H1 (cell line): ENCODE results near the gene GLCE. TPM values are rescaled to one million over a fixed set of nuclear protein-coding genes. Genes with fewer than 3 reads are reported as not detected.

ENCODE experiments used
- CTCF ChIA-PET: fragments of 300-600 bp; sonication (Branson Sonifier 250); formaldehyde crosslinking; loops from one replicate; lab custom pipeline; 2021; ENCODE audit not compliant: partially characterized antibody; lab: Charles Lee
- POLR2A ChIA-PET: fragments of 300-600 bp; sonication (Branson Sonifier 250); formaldehyde crosslinking; loops from one replicate; lab custom pipeline; 2021; ENCODE audit warnings: inconsistent platforms; ENCODE audit not compliant: partially characterized antibody; lab: Charles Lee
- DNase-seq, 2 experiments: peaks; one replicate each; pipeline versions ENCODE4 v3.0.0 to v3.0.0-alpha.2; 2010 to 2022; ENCODE audit warnings: low spot score in 2 of 2, low read depth in 1 of 2, mixed read lengths in 1 of 2
- FAIRE-seq: peaks from 2 replicates; lab custom pipeline; 2011; peaks lifted over from hg19 to GRCh38; lab: Jason Lieb, UNC
- H2AFZ ChIP-seq: 2 replicates; pipeline ENCODE4 v1.8.1; 2012; ENCODE audit warnings: low read length, inconsistent platforms
- H2AK5ac ChIP-seq: 2 replicates; pipeline ENCODE4 v1.6.1; 2013; ENCODE audit warnings: low read depth, low read length
- H2BK120ac ChIP-seq: replicated peaks from 2 replicates; pipeline ENCODE3; 2013; ENCODE audit warnings: low read depth, low read length, inconsistent platforms
- H2BK12ac ChIP-seq: 2 replicates; pipeline ENCODE4 v1.6.1; 2013; ENCODE audit warnings: low read depth, low read length
- H2BK15ac ChIP-seq: 2 replicates; pipeline ENCODE4 v1.6.1; 2013; ENCODE audit warnings: low read length
- H2BK20ac ChIP-seq: 2 replicates; pipeline ENCODE4 v1.6.1; 2013; ENCODE audit warnings: low read length
- H2BK5ac ChIP-seq: 2 replicates; pipeline ENCODE4 v1.6.1; 2013; ENCODE audit warnings: low read depth, low read length
- H3K14ac ChIP-seq: 2 replicates; pipeline ENCODE4 v1.6.1; 2013; ENCODE audit warnings: inconsistent platforms; ENCODE audit not compliant: insufficient read length
- H3K18ac ChIP-seq: 2 replicates; pipeline ENCODE4 v1.6.1; 2013; ENCODE audit warnings: low read length; ENCODE audit errors: extremely low read depth
- H3K23ac ChIP-seq: 2 replicates; pipeline ENCODE4 v1.6.1; 2013; ENCODE audit warnings: inconsistent platforms; ENCODE audit not compliant: insufficient read length
- H3K23me2 ChIP-seq: 2 replicates; pipeline ENCODE4 v1.6.1; 2013; ENCODE audit warnings: low read depth, low read length
- H3K27ac ChIP-seq: 2 replicates; pipeline ENCODE4 v1.6.1; 2011; ENCODE audit warnings: low read depth, low read length, inconsistent platforms
- H3K27me3 ChIP-seq, 4 experiments: replicated peaks in 1 of 4; 1 replicate in 1 of 4; 2 replicates in 3 of 4; pipeline versions ENCODE4 v1.6.1 to v1.8.1; 2011 to 2013; ENCODE audit warnings: low read length in 3 of 4, mild to moderate bottlenecking in 3 of 4, inconsistent platforms in 2 of 4, mixed read lengths in 2 of 4, moderate library complexity in 1 of 4; ENCODE audit not compliant: control insufficient read depth in 3 of 4, insufficient read depth in 3 of 4; ENCODE audit errors: extremely low read depth in 1 of 4
- H3K36me3 ChIP-seq, 4 experiments: 2 replicates each; pipeline versions ENCODE4 v1.6.1 to v1.8.1; 2011 to 2013; ENCODE audit warnings: mild to moderate bottlenecking in 4 of 4, low read length in 3 of 4, moderate library complexity in 2 of 4, control low read depth in 1 of 4, inconsistent platforms in 1 of 4; ENCODE audit not compliant: insufficient read depth in 4 of 4, control insufficient read depth in 2 of 4
- H3K4ac ChIP-seq: replicated peaks from 2 replicates; pipeline ENCODE3; 2013; ENCODE audit warnings: low read length, low read depth, mixed read lengths, inconsistent platforms; ENCODE audit not compliant: insufficient read length
- H3K4me1 ChIP-seq, 4 experiments: replicated peaks in 1 of 4; 1 replicate in 1 of 4; 2 replicates in 3 of 4; pipeline versions ENCODE4 v1.6.1 to v1.8.1; 2011 to 2013; ENCODE audit warnings: low read length in 3 of 4, inconsistent platforms in 2 of 4, mixed read lengths in 1 of 4; ENCODE audit not compliant: insufficient read depth in 4 of 4, control insufficient read depth in 3 of 4
- H3K4me2 ChIP-seq, 2 experiments: 2 replicates each; pipeline versions ENCODE4 v1.6.1 to v1.8.1; 2011 to 2013; ENCODE audit warnings: low read depth in 2 of 2, low read length in 2 of 2, control low read depth in 1 of 2, inconsistent platforms in 1 of 2, mild to moderate bottlenecking in 1 of 2; ENCODE audit not compliant: insufficient read depth in 1 of 2
- H3K4me3 ChIP-seq, 4 experiments: fragments of 200-600, 300-600 bp in 1 of 4; sonication (generic), shearing (Covaris generic), sonication (Bioruptor Twin) in 1 of 4; 2 replicates each; pipeline versions ENCODE4 v1.5.1 to v1.8.1; 2011 to 2016; ENCODE audit warnings: low read length in 4 of 4, low read depth in 3 of 4, control low read depth in 2 of 4, inconsistent platforms in 2 of 4, mild to moderate bottlenecking in 2 of 4, mixed read lengths in 1 of 4, moderate library complexity in 1 of 4; ENCODE audit not compliant: insufficient read depth in 2 of 4; ENCODE audit errors: extremely low read depth in 1 of 4
- H3K56ac ChIP-seq: replicated peaks from 2 replicates; pipeline ENCODE3; 2013; ENCODE audit warnings: low read depth, mild to moderate bottlenecking, mixed read lengths, low read length, inconsistent platforms; ENCODE audit not compliant: insufficient read length
- H3K79me1 ChIP-seq: 2 replicates; pipeline ENCODE4 v1.6.1; 2013; ENCODE audit warnings: low read depth, low read length, control low read depth
- H3K79me2 ChIP-seq, 2 experiments: 2 replicates each; pipeline versions ENCODE4 v1.6.1 to v1.8.1; 2012 to 2013; ENCODE audit warnings: low read length in 2 of 2, mild to moderate bottlenecking in 2 of 2, inconsistent platforms in 1 of 2; ENCODE audit not compliant: insufficient read depth in 2 of 2, control insufficient read depth in 1 of 2
- H3K9ac ChIP-seq, 4 experiments: replicated peaks in 1 of 4; 1 replicate in 1 of 4; 2 replicates in 3 of 4; pipeline versions ENCODE4 v1.6.1 to v1.8.1; 2011 to 2013; ENCODE audit warnings: low read depth in 3 of 4, low read length in 3 of 4, control low read depth in 2 of 4, mild to moderate bottlenecking in 2 of 4, moderate library complexity in 2 of 4, inconsistent platforms in 1 of 4; ENCODE audit errors: extremely low read depth in 1 of 4
- H3K9me3 ChIP-seq, 2 experiments: 2 replicates each; pipeline versions ENCODE4 v1.6.1 to v1.8.1; 2012 to 2013; ENCODE audit warnings: mild to moderate bottlenecking in 2 of 2, moderate library complexity in 2 of 2, control low read depth in 1 of 2, inconsistent platforms in 1 of 2, low read depth in 1 of 2, low read length in 1 of 2, mixed read lengths in 1 of 2; ENCODE audit not compliant: insufficient read depth in 2 of 2
- H4K20me1 ChIP-seq, 2 experiments: replicated peaks in 1 of 2; 2 replicates each; pipeline versions ENCODE3 to v1.8.1; 2011 to 2013; ENCODE audit warnings: inconsistent platforms in 2 of 2, low read length in 2 of 2, mild to moderate bottlenecking in 1 of 2; ENCODE audit not compliant: insufficient read depth in 2 of 2, control insufficient read depth in 1 of 2
- H4K5ac ChIP-seq: 2 replicates; pipeline ENCODE4 v1.6.1; 2013; ENCODE audit warnings: low read length, low read depth, mixed read lengths, inconsistent platforms; ENCODE audit not compliant: insufficient read length
- H4K8ac ChIP-seq: 2 replicates; pipeline ENCODE4 v1.8.0; 2013; ENCODE audit warnings: mild to moderate bottlenecking, moderate library complexity, low read length, inconsistent platforms; ENCODE audit not compliant: insufficient read depth; ENCODE audit errors: extremely low read depth
- H4K91ac ChIP-seq: replicated peaks from 2 replicates; pipeline ENCODE3; 2013; ENCODE audit warnings: low read length, mixed read lengths, inconsistent platforms; ENCODE audit not compliant: insufficient read length
- CTBP2 ChIP-seq: IDR thresholded peaks from 2 replicates; pipeline ENCODE4 v1.7.0; 2011; ENCODE audit warnings: borderline replicate concordance, mild to moderate bottlenecking, moderate library complexity, mixed read lengths, low read length; ENCODE audit not compliant: insufficient read depth, insufficient read length
- MAFK ChIP-seq: IDR thresholded peaks from 2 replicates; pipeline ENCODE4 v1.6.1; 2012; ENCODE audit warnings: low read depth, mild to moderate bottlenecking, improper control_type of control experiment, low read length
- POLR2A ChIP-seq, 2 experiments: IDR thresholded peaks; 1 replicate in 1 of 2; 2 replicates in 1 of 2; pipeline ENCODE4 v1.6.1; 2011; ENCODE audit warnings: low read depth in 2 of 2, low read length in 2 of 2, mild to moderate bottlenecking in 2 of 2; ENCODE audit errors: control extremely low read depth in 1 of 2
- RXRA ChIP-seq: IDR thresholded peaks from 2 replicates; pipeline ENCODE4 v1.6.1; 2011; ENCODE audit warnings: low read depth, mild to moderate bottlenecking, low read length, moderate library complexity; ENCODE audit not compliant: insufficient read depth
- SAP30 ChIP-seq: fragments of 300-600 bp; sonication (generic); IDR thresholded peaks from 2 replicates; pipeline ENCODE4 v1.7.1; 2012; ENCODE audit warnings: low read length, moderate library complexity, mild to moderate bottlenecking, inconsistent platforms; ENCODE audit not compliant: insufficient read depth, insufficient replicate concordance
- TEAD4 ChIP-seq: IDR thresholded peaks from 2 replicates; pipeline ENCODE4 v1.6.1; 2012; ENCODE audit warnings: low read depth, low read length, inconsistent platforms, mixed read lengths
- WGBS, 2 experiments: shearing (Covaris generic) in 1 of 2; methylation state at CpG; one replicate each; pipeline versions ENCODE4 v1.1.6 to v1.1.7; 2013 to 2015; ENCODE audit warnings: low lambda C conversion rate in 2 of 2, mixed read lengths in 2 of 2, inconsistent platforms in 1 of 2, low coverage in 1 of 2, missing lambda C conversion rate in 1 of 2; ENCODE audit not compliant: insufficient replicate concordance in 2 of 2, insufficient coverage in 1 of 2, insufficient read length in 1 of 2; ENCODE audit errors: extremely low coverage in 1 of 2, missing lambda C conversion rate in 1 of 2; 5-methylcytosine and 5-hydroxymethylcytosine counted together
- polyA plus RNA-seq, 7 experiments: library from polyadenylated mRNA; depleted of rRNA in 3 of 7; stranded (reverse) in 5 of 7; unstranded in 2 of 7; fragments of >200 nt in 5 of 7; fragments of 200-250 nt in 2 of 7; gene quantifications; 1 replicate in 5 of 7; 2 replicates in 1 of 7; 4 replicates in 1 of 7; pipeline versions ENCODE4 v1.2.1 to v1.2.3, GENCODE V29; 2011 to 2013; ENCODE audit warnings: missing spikeins in 2 of 7, mixed read lengths in 2 of 7
- total RNA-seq: library from RNA; stranded (reverse); fragmentation: NEBNext Ultra II Directional; extraction: Animal tissue kit (Norgen Biotek cat#: 25700); gene quantifications from 2 replicates; pipeline ENCODE4 v1.2.1, GENCODE V29; 2021

Gene GLCE
- total and polyA plus RNA-seq, 2 of the 8 experiments (the other 6 are each of a cell fraction or from before 2014, with no cell fraction given) = 17.1 to 22.7 TPM

- no peak overlapping the region for H3K14ac ChIP-seq
- no peak overlapping the region for H2AK5ac ChIP-seq
- no peaks in the 10 kb centered on the region; the same call in 1 of the 2 replicates for H3K79me1 ChIP-seq
- no peaks in the 10 kb centered on the region for H3K79me2 ChIP-seq
- no peak overlapping the region for H3K56ac ChIP-seq
- peak overlapping the region in 2 of 4 experiments; percentile 11 to 38; a peak in 3 of 8 replicates for H3K4me3 ChIP-seq
- no peaks in the 10 kb centered on the region for H3K9me3 ChIP-seq
- FAIRE-seq = no peak
- H3K36me3 ChIP-seq = no peaks in the 10 kb centered on the region
- peaks cover 28 to 46% (median 35%) of the 10 kb centered on the region in 4 experiments for H3K4me1 ChIP-seq
- no peak overlapping the region for H3K9ac ChIP-seq
- no peak overlapping the region; the same call in 1 of the 2 replicates for H3K18ac ChIP-seq
- peaks cover 3% of the 10 kb centered on the region for H3K23me2 ChIP-seq
- H3K4me2 ChIP-seq = peak overlapping the region; percentile 68 to 80
- peak overlapping the region; percentile 10; the same call in 1 of the 2 replicates for H2BK12ac ChIP-seq
- no peak overlapping the region for H4K8ac ChIP-seq
- H4K5ac ChIP-seq = no peak overlapping the region
- H3K23ac ChIP-seq = no peak overlapping the region
- H3K27me3 ChIP-seq = peaks cover 0 to 31% (median 19%) of the 10 kb centered on the region in 4 experiments; a peak in 6 of 7 replicates
- no peak overlapping the region for H2BK15ac ChIP-seq
- H2BK5ac ChIP-seq = no peak overlapping the region; the same call in 1 of the 2 replicates
- no peak overlapping the region for H3K27ac ChIP-seq
- ChIA-PET CTCF (interaction anchor here (0.9 to 2.0 kb wide), 10 partner anchors 9 to 185 kb away, joined by 3 to 5 read pairs (median 4); no protein-coding TSS in a partner anchor), POLR2A (interaction anchor here (0.8 to 3.2 kb wide), 10 partner anchors 8 to 335 kb away, joined by 3 to 10 read pairs (median 5); partner anchors contain the start of genes GLCE and RPLP1)
- H4K91ac ChIP-seq = peak overlapping the region; percentile 12
- no peak overlapping the region for H2BK120ac ChIP-seq
- H2AFZ ChIP-seq = no peak overlapping the region
- 16% methylated on average over 4 of the region's 4 CpGs; no CpG with 5 or more reads in 1 of the 2 experiments for WGBS, 2 experiments
- no peaks in the 10 kb centered on the region for H4K20me1 ChIP-seq
- H2BK20ac ChIP-seq = peak overlapping the region; percentile 68
- no peak overlapping the region for H3K4ac ChIP-seq
- TF ChIP-seq CTBP2 = no peak
- no peak for TF ChIP-seq POLR2A (IDR thresholded peaks at IDR 0.05; ENCODE audit: control extremely low read depth in 1 of 2, low read depth in 2 of 2, low read length in 2 of 2)
- TF ChIP-seq SAP30 = no peak
- TF ChIP-seq RXRA = no peak
- no peak for TF ChIP-seq TEAD4
- TF ChIP-seq MAFK = no peak
- no peak for DNase-seq
Measured at GRCh38 chr15:69118089-69118488, 42.3 kb upstream of the GLCE start.
